SK-N-SH (cell line): ENCODE data around the gene UVRAG. TPM values are rescaled to one million over a fixed set of nuclear protein-coding genes. Genes with fewer than 3 reads are reported as not detected.

Source experiments
- CTCF ChIA-PET: fragments of 300-600, 350-600 bp; formaldehyde crosslinking; extraction: SDS; loops from one replicate; lab custom pipeline; 2021; lab: Yijun Ruan, JAX
- POLR2A ChIA-PET: fragments of 350-600 bp; sonication (Branson Sonifier 250); formaldehyde crosslinking; extraction: SDS; loops from one replicate; lab custom pipeline; 2020; ENCODE audit warnings: antibody characterized with exemption, inconsistent platforms; lab: Yijun Ruan, JAX
- DNase-seq: peaks from one replicate; pipeline ENCODE4 v3.0.0; 2012
- H2AFZ ChIP-seq: fragments of 200-600 bp; sonication (generic); 2 replicates; pipeline ENCODE4 v1.8.1; 2016; ENCODE audit warnings: antibody characterized with exemption, mild to moderate bottlenecking, low read depth
- H3F3A ChIP-seq: fragments of 200-600 bp; sonication (generic); replicated peaks from 2 replicates; pipeline ENCODE3; 2016; ENCODE audit warnings: antibody characterized with exemption, mild to moderate bottlenecking; ENCODE audit not compliant: insufficient read depth
- H3K27ac ChIP-seq, 2 experiments: fragments of 200-500 bp in 1 of 2; fragments of 200-600 bp in 1 of 2; sonication (Bioruptor generic) in 1 of 2; sonication (generic), shearing (Covaris generic) in 1 of 2; 2 replicates each; pipeline versions ENCODE4 v1.5.1 to v1.6.1; 2014 to 2016; ENCODE audit warnings: low read depth in 2 of 2, inconsistent platforms in 1 of 2, low read length in 1 of 2, mild to moderate bottlenecking in 1 of 2, mixed read lengths in 1 of 2
- H3K27me3 ChIP-seq: fragments of 200-600 bp; sonication (generic), shearing (Covaris generic); 2 replicates; pipeline ENCODE4 v1.6.1; 2016; ENCODE audit warnings: mixed run types; ENCODE audit not compliant: insufficient read depth
- H3K36me3 ChIP-seq, 2 experiments: fragments of 200-500 bp in 1 of 2; fragments of 200-600 bp in 1 of 2; sonication (Bioruptor generic) in 1 of 2; sonication (generic) in 1 of 2; replicated peaks in 1 of 2; 2 replicates each; pipeline versions ENCODE3 to v1.5.1; 2014 to 2016; ENCODE audit warnings: low read length in 1 of 2, mild to moderate bottlenecking in 1 of 2; ENCODE audit not compliant: insufficient read depth in 2 of 2, control insufficient read depth in 1 of 2
- H3K4me1 ChIP-seq, 2 experiments: fragments of 200-500 bp in 1 of 2; fragments of 200-600 bp in 1 of 2; sonication (Bioruptor generic) in 1 of 2; sonication (generic), shearing (Covaris generic) in 1 of 2; 2 replicates each; pipeline versions ENCODE4 v1.5.1 to v1.6.1; 2014 to 2016; ENCODE audit warnings: low read depth in 1 of 2, low read length in 1 of 2, mixed run types in 1 of 2; ENCODE audit not compliant: insufficient read depth in 2 of 2, control insufficient read depth in 1 of 2
- H3K4me2 ChIP-seq: fragments of 200-600 bp; sonication (generic), shearing (Covaris generic); 2 replicates; pipeline ENCODE4 v1.6.1; 2017; ENCODE audit warnings: mixed run types
- H3K4me3 ChIP-seq, 2 experiments: fragments of 200-500 bp in 1 of 2; fragments of 200-600 bp in 1 of 2; sonication (Bioruptor generic) in 1 of 2; sonication (generic), shearing (Covaris generic) in 1 of 2; 2 replicates each; pipeline versions ENCODE4 v1.5.1 to v1.8.1; 2014 to 2016; ENCODE audit warnings: low read depth in 2 of 2, inconsistent platforms in 1 of 2, low read length in 1 of 2, mild to moderate bottlenecking in 1 of 2, mixed read lengths in 1 of 2, moderate library complexity in 1 of 2
- H3K79me2 ChIP-seq: fragments of 200-600 bp; sonication (generic); 2 replicates; pipeline ENCODE4 v1.8.1; 2017; ENCODE audit warnings: mild to moderate bottlenecking; ENCODE audit not compliant: insufficient read depth
- H3K9ac ChIP-seq: fragments of 200-600 bp; sonication (generic); 2 replicates; pipeline ENCODE4 v1.6.1; 2017; ENCODE audit warnings: mixed run types
- H3K9me2 ChIP-seq: fragments of 200-600 bp; sonication (generic); 2 replicates; pipeline ENCODE4 v1.6.1; 2017; ENCODE audit warnings: mixed run types
- H3K9me3 ChIP-seq: fragments of 200-600 bp; sonication (generic); 2 replicates; pipeline ENCODE4 v1.6.1; 2017; ENCODE audit warnings: mixed run types, mild to moderate bottlenecking, moderate library complexity
- H4K20me1 ChIP-seq: fragments of 200-600 bp; sonication (generic); 2 replicates; pipeline ENCODE4 v1.6.1; 2017; ENCODE audit warnings: mild to moderate bottlenecking, mixed run types; ENCODE audit not compliant: insufficient read depth
- ELF1 ChIP-seq: IDR thresholded peaks from 2 replicates; pipeline ENCODE4 v1.4.0; 2012
- EP300 ChIP-seq, 2 experiments: IDR thresholded peaks; 2 replicates each; pipeline versions ENCODE4 v1.4.0 to v1.6.1; 2012; ENCODE audit warnings: borderline replicate concordance in 1 of 2, low read depth in 1 of 2, low read length in 1 of 2
- GABPA ChIP-seq: IDR thresholded peaks from 2 replicates; pipeline ENCODE4 v1.4.0; 2012; ENCODE audit warnings: low read depth, mild to moderate bottlenecking
- JUND ChIP-seq: IDR thresholded peaks from 2 replicates; pipeline ENCODE4 v1.4.0; 2012
- MAX ChIP-seq: IDR thresholded peaks from 2 replicates; pipeline ENCODE4 v1.4.0; 2012; ENCODE audit warnings: low read depth
- MXI1 ChIP-seq: IDR thresholded peaks from 2 replicates; pipeline ENCODE4 v1.6.1; 2012; ENCODE audit warnings: mild to moderate bottlenecking, low read depth, low read length, improper control_type of control experiment
- NRF1 ChIP-seq: IDR thresholded peaks from 2 replicates; pipeline ENCODE4 v1.6.1; 2012; ENCODE audit warnings: low read depth, mild to moderate bottlenecking, low read length
- PBX3 ChIP-seq: IDR thresholded peaks from 2 replicates; pipeline ENCODE4; 2012
- POLR2AphosphoS5 ChIP-seq: IDR thresholded peaks from 2 replicates; pipeline ENCODE4 v1.6.1; 2012; ENCODE audit warnings: low read depth, low read length
- RAD21 ChIP-seq: IDR thresholded peaks from 2 replicates; pipeline ENCODE4 v1.6.1; 2012; ENCODE audit warnings: mild to moderate bottlenecking, low read length
- RCOR1 ChIP-seq: fragments of 150-350 bp; IDR thresholded peaks from 2 replicates; pipeline ENCODE4 v1.6.1; 2017; ENCODE audit warnings: antibody characterized with exemption, low read length
- RXRA ChIP-seq: IDR thresholded peaks from 2 replicates; pipeline ENCODE4 v1.4.0; 2012; ENCODE audit warnings: low read depth, mild to moderate bottlenecking, borderline replicate concordance
- SIN3A ChIP-seq: IDR thresholded peaks from 2 replicates; pipeline ENCODE4 v1.6.1; 2012; ENCODE audit warnings: low read depth, mild to moderate bottlenecking, low read length, moderate library complexity, borderline replicate concordance
- SMC3 ChIP-seq: IDR thresholded peaks from 2 replicates; pipeline ENCODE4 v1.6.1; 2012; ENCODE audit warnings: low read depth, low read length, improper control_type of control experiment
- TAF1 ChIP-seq: IDR thresholded peaks from 2 replicates; pipeline ENCODE4 v1.6.1; 2012; ENCODE audit warnings: low read depth, mild to moderate bottlenecking, low read length, moderate library complexity, borderline replicate concordance
- TCF12 ChIP-seq: IDR thresholded peaks from 2 replicates; pipeline ENCODE4 v1.4.0; 2012
- USF1 ChIP-seq: IDR thresholded peaks from 2 replicates; pipeline ENCODE4 v1.4.0; 2012; ENCODE audit warnings: low read depth, borderline replicate concordance
- YY1 ChIP-seq: IDR thresholded peaks from 2 replicates; pipeline ENCODE4 v1.4.0; 2012; ENCODE audit warnings: low read depth, mild to moderate bottlenecking
- ZBTB33 ChIP-seq: IDR thresholded peaks from 2 replicates; pipeline ENCODE4 v1.4.0; 2012; ENCODE audit warnings: low read depth, borderline replicate concordance
- WGBS: methylation state at CpG from one replicate; pipeline ENCODE4 v1.1.6; 2017; ENCODE audit warnings: low lambda C conversion rate; 5-methylcytosine and 5-hydroxymethylcytosine counted together
- polyA plus RNA-seq, 3 experiments: library from polyadenylated mRNA; depleted of rRNA; stranded (reverse); fragments of >200 nt; gene quantifications; 2 replicates each; pipeline ENCODE4 v1.2.3, GENCODE V29; 2012

The UVRAG gene
- polyA plus RNA-seq, 1 of the 3 experiments (the other 2 are of a cell fraction): 5.8 TPM

GRCh38 chr11:75781831-75782230 is 33.2 kb upstream of the UVRAG start:
- no peak overlapping the region for H3K4me3 ChIP-seq
- H4K20me1 ChIP-seq: no peaks in the 10 kb centered on the region
- no peaks in the 10 kb centered on the region for H3K9me2 ChIP-seq
- peaks cover 0 to 12% of the 10 kb centered on the region in 2 experiments; a peak in 1 of 4 replicates for H3K4me1 ChIP-seq
- TF ChIP-seq TCF12: no peak
- no peak for TF ChIP-seq POLR2AphosphoS5
- no peak for TF ChIP-seq EP300 (IDR thresholded peaks at IDR 0.05; ENCODE audit: borderline replicate concordance in 1 of 2, low read depth in 1 of 2, low read length in 1 of 2)
- no peak for TF ChIP-seq TAF1
- TF ChIP-seq SMC3: no peak
- no peak for TF ChIP-seq USF1
- no peak for TF ChIP-seq YY1
- TF ChIP-seq GABPA: no peak
- no peak for TF ChIP-seq ELF1
- no peak for TF ChIP-seq NRF1
- no peak for TF ChIP-seq JUND
- TF ChIP-seq RCOR1: no peak
- TF ChIP-seq MXI1: no peak
- TF ChIP-seq RAD21: no peak
- TF ChIP-seq SIN3A: no peak
- no peak for TF ChIP-seq MAX
- no peak for TF ChIP-seq ZBTB33
- no peak for TF ChIP-seq RXRA
- TF ChIP-seq PBX3: no peak
- H3K27ac ChIP-seq: no peak overlapping the region
- no peaks in the 10 kb centered on the region for H3K79me2 ChIP-seq
- ChIA-PET POLR2A (no interaction called here), CTCF (interaction anchor here (1.0 kb wide), 2 partner anchors 21 to 86 kb away, joined by 3 to 4 read pairs; no protein-coding TSS in a partner anchor)
- DNase-seq: no peak
- no peaks in the 10 kb centered on the region for H3K27me3 ChIP-seq
- no peak overlapping the region for H2AFZ ChIP-seq
- no peaks in the 10 kb centered on the region for H3K36me3 ChIP-seq
- no peaks in the 10 kb centered on the region for H3K9me3 ChIP-seq
- no peaks in the 10 kb centered on the region for H3F3A ChIP-seq
- no peak overlapping the region for H3K4me2 ChIP-seq
- no peak overlapping the region for H3K9ac ChIP-seq
- WGBS: 94% methylated on average over 9 of the region's 9 CpGs
